BE2C (cell line): Measurements from ENCODE around the gene ABCC6.
"Not testable (repeated sequence)": the region's sequence is repeated elsewhere in the genome, so short reads cannot be mapped to it uniquely, and the experiment has no call there.

Source experiments
- DNase-seq: peaks from one replicate; pipeline ENCODE4 v3.0.0-alpha.2; 2020
- H3K27me3 ChIP-seq: fragments of 250-450 bp; sonication (Bioruptor Pico); 2 replicates; pipeline ENCODE4 v1.5.1; 2020; ENCODE audit warnings: mild to moderate bottlenecking
- H3K36me3 ChIP-seq: fragments of 250-450 bp; sonication (Bioruptor Pico); 2 replicates; pipeline ENCODE4 v1.5.1; 2020; ENCODE audit warnings: mild to moderate bottlenecking
- H3K4me1 ChIP-seq: fragments of 250-450 bp; sonication (Bioruptor Pico); 2 replicates; pipeline ENCODE4 v1.5.1; 2020
- H3K4me3 ChIP-seq: 2 replicates; pipeline ENCODE4 v1.5.1; 2011; ENCODE audit warnings: low read depth, low read length
- H3K9me3 ChIP-seq: fragments of 250-450 bp; sonication (Bioruptor Pico); 2 replicates; pipeline ENCODE4 v1.5.1; 2020
- CTCF ChIP-seq: IDR thresholded peaks from 2 replicates; pipeline ENCODE4 v1.5.1; 2012; ENCODE audit warnings: mild to moderate bottlenecking, low read depth, low read length

The ABCC6 gene

GRCh38 chr16:16158082-16158658 lies 65.1 kb downstream of the ABCC6 start:
- Histone ChIP-seq H3K4me1 (no peaks in the 10 kb centered on the region), H3K9me3 (peaks cover 6% of the 10 kb centered on the region; the same call in 1 of the 2 replicates), H3K36me3 (no peaks in the 10 kb centered on the region), H3K27me3 (no peaks in the 10 kb centered on the region), H3K4me3 (no peak overlapping the region)
- no peak for DNase-seq
- TF ChIP-seq CTCF = no peak

GRCh38 chr16:16157166-16157565 lies 66.1 kb downstream of the ABCC6 start:
- no peaks in the 10 kb centered on the region for H3K27me3 ChIP-seq
- H3K36me3 ChIP-seq = no peaks in the 10 kb centered on the region
- no peak overlapping the region for H3K4me3 ChIP-seq
- H3K9me3 ChIP-seq = peaks cover 6% of the 10 kb centered on the region; the same call in 1 of the 2 replicates
- TF ChIP-seq CTCF = no peak
- DNase-seq = no peak
- H3K4me1 ChIP-seq = no peaks in the 10 kb centered on the region

DNA sequence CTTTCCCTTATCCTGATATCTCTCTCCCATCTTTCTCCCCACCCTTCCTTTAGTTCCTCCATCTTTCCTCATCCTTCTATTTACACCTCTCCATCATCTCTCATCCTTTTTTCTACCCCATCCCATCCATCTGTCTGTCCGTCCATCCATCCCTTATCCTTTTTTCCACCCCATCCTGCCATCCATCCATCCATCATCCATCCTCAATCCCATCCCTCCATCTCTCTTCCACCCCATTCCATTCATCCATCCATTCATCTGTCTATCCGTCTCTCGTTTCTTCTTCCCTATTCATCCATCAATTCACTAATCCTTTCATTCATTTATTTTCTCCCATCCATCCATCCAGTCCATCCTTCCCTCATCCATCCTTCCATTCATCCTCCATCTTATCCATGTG lies 68.1 kb downstream of the ABCC6 start:
- H3K36me3 ChIP-seq = no peaks in the 10 kb centered on the region
- H3K4me3 ChIP-seq = no peak overlapping the region
- DNase-seq = no peak
- H3K9me3 ChIP-seq = peaks cover 6% of the 10 kb centered on the region; the same call in 1 of the 2 replicates
- peaks cover 6% of the 10 kb centered on the region for H3K4me1 ChIP-seq
- H3K27me3 ChIP-seq = no peaks in the 10 kb centered on the region
- TF ChIP-seq CTCF = no peak

DNA sequence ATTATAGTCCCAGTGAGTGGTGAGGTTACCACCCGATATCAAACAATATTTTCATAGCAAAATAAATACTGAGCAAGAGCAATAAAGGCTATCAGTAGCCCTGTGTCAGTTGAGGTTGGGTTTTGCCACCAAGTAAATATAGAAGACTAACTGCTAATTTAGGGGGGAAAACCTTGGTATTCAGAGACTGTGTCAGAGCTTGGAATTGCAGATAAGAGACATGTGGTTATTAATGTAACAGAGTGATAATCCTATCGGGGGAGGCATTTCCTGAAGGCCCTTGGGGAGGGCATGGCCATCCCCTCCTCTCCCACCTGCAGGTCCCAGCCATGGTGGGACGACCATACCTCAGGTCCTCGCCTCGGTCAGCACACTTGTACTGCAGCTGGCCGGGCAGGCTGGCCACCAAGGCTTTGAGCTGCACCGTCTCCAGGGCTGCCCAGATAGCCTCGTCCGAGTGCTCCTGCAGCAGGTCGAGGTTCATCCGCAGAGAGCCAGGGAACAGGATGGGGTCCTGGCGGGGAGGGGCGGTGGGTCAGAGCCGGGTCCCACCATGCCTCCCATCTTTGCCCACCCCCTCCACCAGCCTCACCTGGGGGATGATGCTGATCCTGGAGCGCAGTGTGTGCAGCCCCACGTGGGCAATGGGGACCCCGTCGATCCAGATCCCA lies 68.9 kb downstream of the ABCC6 start:
- peaks cover 10% of the 10 kb centered on the region for H3K4me1 ChIP-seq
- no peak for TF ChIP-seq CTCF
- DNase-seq = no peak
- peaks cover 6% of the 10 kb centered on the region; the same call in 1 of the 2 replicates for H3K9me3 ChIP-seq
- H3K36me3 ChIP-seq = no peaks in the 10 kb centered on the region
- H3K4me3 ChIP-seq = no peak overlapping the region
- no peaks in the 10 kb centered on the region for H3K27me3 ChIP-seq

- H3K9me3 ChIP-seq, H3K27me3 ChIP-seq, H3K4me1 ChIP-seq, DNase-seq, H3K36me3 ChIP-seq, H3K4me3 ChIP-seq: not testable (repeated sequence)
These were observed 70.3 kb downstream of the ABCC6 start for GRCh38 chr16:16153000-16153399.

DNA sequence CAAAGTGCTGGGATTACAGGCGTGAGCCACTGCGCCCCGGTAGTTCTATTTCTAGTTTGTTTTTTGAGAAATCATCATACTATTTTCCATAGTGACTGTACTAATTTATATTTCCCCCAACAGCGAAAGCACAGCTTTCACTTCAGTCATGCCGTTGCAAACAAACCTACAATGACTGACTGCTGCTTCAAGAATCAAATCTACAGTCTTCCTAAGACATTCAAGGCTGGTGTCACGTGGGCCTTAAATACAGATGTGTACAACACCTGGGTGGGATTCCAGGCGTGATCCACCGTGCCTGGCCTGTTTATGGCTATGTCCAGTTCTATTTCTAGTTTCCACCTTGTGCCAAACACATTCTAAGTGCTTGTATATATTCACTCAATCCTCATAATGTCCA lies 72.0 kb downstream of the ABCC6 start:
- TF ChIP-seq CTCF = no peak
- DNase-seq = no peak
- H3K36me3 ChIP-seq = peaks cover 3% of the 10 kb centered on the region
- H3K9me3 ChIP-seq = no peaks in the 10 kb centered on the region; the same call in 1 of the 2 replicates
- peaks cover 10% of the 10 kb centered on the region for H3K4me1 ChIP-seq
- H3K4me3 ChIP-seq = no peak overlapping the region
- H3K27me3 ChIP-seq = no peaks in the 10 kb centered on the region
